ENCODE measurements around the gene DACT2.

DNA sequence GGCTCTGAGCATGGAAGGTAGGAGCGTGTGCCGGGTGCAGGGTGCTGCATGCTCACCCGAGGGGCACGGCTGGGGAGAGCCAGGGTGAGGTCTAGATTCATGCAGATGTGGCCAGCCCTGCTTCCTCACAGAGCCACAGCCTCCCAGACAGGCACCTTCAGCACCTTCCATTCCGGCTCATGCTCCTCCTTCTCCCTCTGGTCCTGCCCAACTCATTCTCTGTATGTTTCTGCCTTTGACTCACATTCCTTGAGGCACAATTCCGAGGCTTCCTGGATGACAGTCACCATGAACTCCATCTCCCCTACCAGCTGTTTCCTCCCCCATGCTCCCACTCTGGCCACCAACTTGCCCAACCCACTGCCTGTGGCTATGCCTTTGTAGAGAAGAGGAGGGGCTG lies 35.4 kb downstream of the DACT2 start:
- TF ChIP-seq POLR2A (IDR thresholded peaks at IDR 0.05; ENCODE audit: low read depth, low read length) (no peak), TAF1 (IDR thresholded peaks at IDR 0.05; ENCODE audit: low read depth, low read length) (no peak), SPI1 (IDR thresholded peaks at IDR 0.05; ENCODE audit: low read depth, low read length) (no peak), POLR2AphosphoS5 (IDR thresholded peaks at IDR 0.05; ENCODE audit: low read depth, low read length) (no peak), POU2F2 (IDR thresholded peaks at IDR 0.05; ENCODE audit: low read depth, low read length) (no peak), PAX5 (IDR thresholded peaks at IDR 0.05; ENCODE audit: insufficient read depth, low read length, severe bottlenecking) (no peak)

All from GM12891 (cell line).